Osteoblast (primary cell): ENCODE measurements around the gene OR2T5. TPM values are rescaled to one million over a fixed set of nuclear protein-coding genes. Genes with fewer than 3 reads are reported as not detected.
"Not testable (repeated sequence)": the region's sequence is repeated elsewhere in the genome, so short reads cannot be mapped to it uniquely, and the experiment has no call there.

Experiments
- DNase-seq: peaks from one replicate; pipeline ENCODE4 v3.0.0; 2011; ENCODE audit warnings: low spot score, mixed read lengths; ENCODE audit not compliant: insufficient read length; ENCODE audit errors: missing footprints
- H2AFZ ChIP-seq: 2 replicates; pipeline ENCODE4 v1.6.0; 2011; ENCODE audit warnings: mild to moderate bottlenecking, low read length
- H3K27ac ChIP-seq: 2 replicates; pipeline ENCODE4 v1.5.1; 2011; ENCODE audit warnings: mild to moderate bottlenecking, low read depth, low read length, moderate library complexity
- H3K27me3 ChIP-seq: 2 replicates; pipeline ENCODE4 v1.6.0; 2012; ENCODE audit warnings: mild to moderate bottlenecking, control low read depth, inconsistent platforms, low read length, moderate library complexity; ENCODE audit not compliant: insufficient read depth
- H3K36me3 ChIP-seq: 2 replicates; pipeline ENCODE4 v1.5.1; 2011; ENCODE audit warnings: mild to moderate bottlenecking, low read length, control low read depth, moderate library complexity; ENCODE audit not compliant: insufficient read depth
- H3K4me1 ChIP-seq: 2 replicates; pipeline ENCODE4 v1.5.1; 2011; ENCODE audit warnings: mild to moderate bottlenecking, low read length, control low read depth, moderate library complexity; ENCODE audit not compliant: insufficient read depth
- H3K4me2 ChIP-seq: 2 replicates; pipeline ENCODE4 v1.6.0; 2011; ENCODE audit warnings: mild to moderate bottlenecking, low read length; ENCODE audit not compliant: insufficient read depth
- H3K4me3 ChIP-seq: fragments of 200-600 bp; sonication (generic); 3 replicates; pipeline ENCODE4 v1.5.1; 2012; ENCODE audit warnings: mild to moderate bottlenecking, low read length, inconsistent platforms; ENCODE audit not compliant: insufficient read depth
- H3K79me2 ChIP-seq: 2 replicates; pipeline ENCODE4 v1.6.0; 2012; ENCODE audit warnings: mild to moderate bottlenecking, low read length, control low read depth, inconsistent platforms; ENCODE audit not compliant: insufficient read depth
- H3K9me3 ChIP-seq: 2 replicates; pipeline ENCODE4 v1.5.1; 2011; ENCODE audit warnings: low read depth, low read length, control low read depth
- H4K20me1 ChIP-seq: 2 replicates; pipeline ENCODE4 v1.6.0; 2012; ENCODE audit warnings: mild to moderate bottlenecking, low read length, control low read depth; ENCODE audit not compliant: insufficient read depth
- total RNA-seq: library from RNA; depleted of rRNA; stranded (reverse); fragments of >200 nt; gene quantifications from 2 replicates; pipeline ENCODE4 v1.2.3, GENCODE V29; 2012
- TF ChIP-seq, protein P1 (sequence below): IDR thresholded peaks from 2 replicates; pipeline ENCODE4 v1.5.1; 2011; ENCODE audit warnings: mild to moderate bottlenecking, low read depth, low read length, moderate library complexity; ENCODE audit errors: extremely low read depth

The OR2T5 gene
- total RNA-seq, 1 donor = not detected

DNA sequence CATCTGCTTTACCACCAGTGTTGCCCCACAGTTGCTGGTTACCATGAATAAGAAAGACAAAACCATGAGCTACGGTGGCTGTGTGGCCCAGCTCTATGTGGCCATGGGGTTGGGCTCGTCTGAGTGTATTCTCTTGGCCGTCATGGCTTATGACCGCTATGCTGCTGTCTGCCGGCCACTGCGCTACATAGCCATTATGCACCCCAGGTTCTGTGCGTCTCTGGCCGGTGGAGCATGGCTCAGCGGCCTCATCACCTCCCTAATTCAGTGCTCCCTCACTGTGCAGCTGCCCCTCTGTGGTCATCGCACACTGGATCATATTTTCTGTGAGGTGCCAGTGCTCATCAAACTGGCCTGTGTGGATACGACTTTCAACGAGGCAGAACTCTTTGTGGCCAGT is 33.5 kb downstream of the OR2T5 start:
- H3K4me1 ChIP-seq = no peaks in the 10 kb centered on the region
- no peak overlapping the region for H3K4me3 ChIP-seq
- TF ChIP-seq, protein P1, sequence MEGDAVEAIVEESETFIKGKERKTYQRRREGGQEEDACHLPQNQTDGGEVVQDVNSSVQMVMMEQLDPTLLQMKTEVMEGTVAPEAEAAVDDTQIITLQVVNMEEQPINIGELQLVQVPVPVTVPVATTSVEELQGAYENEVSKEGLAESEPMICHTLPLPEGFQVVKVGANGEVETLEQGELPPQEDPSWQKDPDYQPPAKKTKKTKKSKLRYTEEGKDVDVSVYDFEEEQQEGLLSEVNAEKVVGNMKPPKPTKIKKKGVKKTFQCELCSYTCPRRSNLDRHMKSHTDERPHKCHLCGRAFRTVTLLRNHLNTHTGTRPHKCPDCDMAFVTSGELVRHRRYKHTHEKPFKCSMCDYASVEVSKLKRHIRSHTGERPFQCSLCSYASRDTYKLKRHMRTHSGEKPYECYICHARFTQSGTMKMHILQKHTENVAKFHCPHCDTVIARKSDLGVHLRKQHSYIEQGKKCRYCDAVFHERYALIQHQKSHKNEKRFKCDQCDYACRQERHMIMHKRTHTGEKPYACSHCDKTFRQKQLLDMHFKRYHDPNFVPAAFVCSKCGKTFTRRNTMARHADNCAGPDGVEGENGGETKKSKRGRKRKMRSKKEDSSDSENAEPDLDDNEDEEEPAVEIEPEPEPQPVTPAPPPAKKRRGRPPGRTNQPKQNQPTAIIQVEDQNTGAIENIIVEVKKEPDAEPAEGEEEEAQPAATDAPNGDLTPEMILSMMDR = no peak
- no peaks in the 10 kb centered on the region for H3K27me3 ChIP-seq
- no peaks in the 10 kb centered on the region for H3K9me3 ChIP-seq
- H2AFZ ChIP-seq = no peak overlapping the region
- H3K4me2 ChIP-seq = no peak overlapping the region
- H3K36me3 ChIP-seq = no peaks in the 10 kb centered on the region
- H4K20me1 ChIP-seq = no peaks in the 10 kb centered on the region
- H3K79me2 ChIP-seq = no peaks in the 10 kb centered on the region
- no peak overlapping the region for H3K27ac ChIP-seq
- DNase-seq = no peak

DNA sequence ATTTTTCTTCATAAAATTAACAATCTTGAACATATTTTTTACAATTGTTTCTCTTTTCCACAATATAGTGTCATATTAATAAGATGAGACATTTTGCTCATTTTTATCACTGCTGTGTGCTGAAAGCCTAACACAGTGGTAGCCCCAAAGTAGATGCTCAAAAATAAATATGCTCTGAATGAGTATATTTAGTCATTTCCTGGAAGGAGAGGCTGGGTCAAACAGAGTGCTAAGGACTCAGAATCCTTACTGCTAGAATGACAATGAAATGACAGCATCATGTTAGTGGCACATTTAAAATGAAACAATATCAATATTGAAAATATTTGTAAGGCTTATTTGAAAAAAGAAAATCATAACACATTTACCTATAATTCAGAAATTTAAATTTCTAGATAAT is 49.1 kb downstream of the OR2T5 start:
- H3K4me3 ChIP-seq, H3K9me3 ChIP-seq: not testable (repeated sequence)

More for the DNA sequence above, 49.1 kb downstream of the OR2T5 start:
- H2AFZ ChIP-seq, H3K79me2 ChIP-seq, DNase-seq, H4K20me1 ChIP-seq, H3K36me3 ChIP-seq, H3K4me1 ChIP-seq, H3K27ac ChIP-seq, H3K27me3 ChIP-seq, H3K4me2 ChIP-seq: not testable (repeated sequence)

Other genes starting within 250 kb of the OR2T5 start
- gene OR2T33, start 210.6 kb upstream of the OR2T5 start, total RNA-seq = not detected in 2 replicates
- not detected in 2 replicates for gene OR2T12, start 185.2 kb upstream of the OR2T5 start, total RNA-seq
- gene OR2M7, start 164.0 kb upstream of the OR2T5 start, total RNA-seq = not detected in 2 replicates
- gene OR14C36, start 139.8 kb upstream of the OR2T5 start, total RNA-seq = not detected in 2 replicates
- not detected in 2 replicates for gene OR2T4, start 126.9 kb upstream of the OR2T5 start, total RNA-seq
- not detected in 2 replicates for gene OR2T6, start 112.8 kb upstream of the OR2T5 start, total RNA-seq
- not detected in 2 replicates for gene OR2T1, start 85.5 kb upstream of the OR2T5 start, total RNA-seq
- gene OR2T2, start 43.0 kb upstream of the OR2T5 start, total RNA-seq = not detected in 2 replicates
- gene OR2T3, start 15.2 kb upstream of the OR2T5 start, total RNA-seq = not detected in 2 replicates
- not detected in 2 replicates for gene OR2G6, start 19.5 kb downstream of the OR2T5 start, total RNA-seq
- not detected in 2 replicates for gene OR2T29, start 74.2 kb downstream of the OR2T5 start, total RNA-seq
- not detected in 2 replicates for gene OR2T34, start 86.2 kb downstream of the OR2T5 start, total RNA-seq
- gene OR2T10, start 109.1 kb downstream of the OR2T5 start, total RNA-seq = not detected in 2 replicates
- not detected in 2 replicates for gene OR2T11, start 146.5 kb downstream of the OR2T5 start, total RNA-seq
- not detected in 2 replicates for gene OR2T35, start 156.7 kb downstream of the OR2T5 start, total RNA-seq
- not detected in 2 replicates for gene OR2T27, start 166.9 kb downstream of the OR2T5 start, total RNA-seq
- not detected in 2 replicates for gene OR14I1, start 214.2 kb downstream of the OR2T5 start, total RNA-seq